ENCODE data around the gene TXNRD2.
"Not testable (repeated sequence)": the region's sequence is repeated elsewhere in the genome, so short reads cannot be mapped to it uniquely, and the experiment has no call there.

The TXNRD2 gene

DNA sequence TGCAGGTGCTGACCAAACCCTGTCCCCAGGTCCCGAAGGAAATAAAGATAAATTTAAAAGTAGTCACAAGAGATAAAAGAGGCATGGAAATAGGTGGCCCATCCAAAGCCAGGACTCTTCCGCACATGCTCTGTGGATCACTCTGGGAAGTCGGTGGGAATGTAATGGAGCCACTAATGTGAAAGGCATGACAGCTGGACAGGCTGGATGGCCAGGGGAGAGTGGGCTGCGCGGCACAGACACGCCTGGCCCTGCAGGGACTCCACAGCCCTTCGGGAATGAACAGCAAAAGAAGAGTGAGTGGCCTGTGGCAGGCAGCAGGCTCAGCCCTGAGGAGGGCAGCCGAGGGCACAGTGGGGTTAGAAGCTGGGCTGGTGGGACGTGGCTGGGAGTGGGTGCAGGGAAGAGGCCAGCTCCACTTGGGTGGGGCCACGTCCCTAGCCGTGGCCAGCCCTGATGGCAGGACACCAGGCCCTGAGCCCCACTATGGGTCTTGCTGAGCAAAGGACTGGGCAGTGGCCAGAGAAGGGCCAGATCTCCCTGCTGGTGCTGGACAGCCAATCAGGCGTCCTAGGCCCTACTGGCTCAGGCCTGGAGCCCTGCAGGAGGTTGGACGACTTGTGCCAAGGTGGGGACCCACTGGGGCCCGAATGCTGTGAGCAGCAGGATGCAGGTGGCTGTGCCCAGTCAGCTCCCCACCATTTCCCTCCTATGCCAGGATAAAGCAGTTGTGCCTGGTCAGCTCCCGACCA, 55.6 kb downstream of the TXNRD2 start:
- no peak for DNase-seq

DNA sequence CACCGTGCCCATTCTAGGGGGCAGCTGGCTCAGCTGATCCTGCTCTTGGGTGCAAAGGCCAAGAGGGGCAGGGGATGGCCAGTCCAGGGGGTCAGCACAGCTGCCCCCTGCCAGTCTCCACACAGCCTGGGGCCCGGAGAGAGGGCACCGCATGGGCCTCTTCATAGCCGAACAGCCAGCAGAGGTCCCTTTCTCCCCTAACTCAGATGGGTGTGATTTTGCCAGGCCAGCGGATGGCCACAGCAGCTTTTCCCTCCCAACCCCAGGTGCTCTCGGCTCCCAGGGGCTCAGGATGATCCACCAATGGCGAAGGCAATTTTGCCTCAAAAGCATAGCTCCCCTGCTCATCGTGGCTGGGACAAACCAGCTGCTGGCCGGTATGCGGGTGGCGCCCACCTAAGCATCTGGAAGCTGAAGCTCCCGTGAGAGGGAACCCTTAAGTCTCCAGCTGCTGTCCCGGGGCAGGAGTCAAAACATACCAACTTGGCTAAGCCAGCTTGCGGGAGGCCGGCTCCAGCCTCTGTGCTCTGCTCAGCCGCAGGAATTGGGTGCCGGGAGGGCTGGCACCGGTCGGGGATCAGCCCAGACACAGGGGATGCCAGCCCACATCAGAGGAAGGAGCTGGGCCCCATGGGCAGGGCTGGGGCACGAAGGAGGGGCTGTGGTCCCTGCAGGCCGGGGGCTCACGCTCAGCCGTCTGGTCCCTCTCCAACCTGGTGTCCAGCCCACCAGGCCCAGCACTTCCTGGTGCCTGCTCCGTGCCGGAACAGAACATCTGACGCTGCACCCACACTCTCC, 56.5 kb downstream of the TXNRD2 start:
- DNase-seq, result no peak

DNA sequence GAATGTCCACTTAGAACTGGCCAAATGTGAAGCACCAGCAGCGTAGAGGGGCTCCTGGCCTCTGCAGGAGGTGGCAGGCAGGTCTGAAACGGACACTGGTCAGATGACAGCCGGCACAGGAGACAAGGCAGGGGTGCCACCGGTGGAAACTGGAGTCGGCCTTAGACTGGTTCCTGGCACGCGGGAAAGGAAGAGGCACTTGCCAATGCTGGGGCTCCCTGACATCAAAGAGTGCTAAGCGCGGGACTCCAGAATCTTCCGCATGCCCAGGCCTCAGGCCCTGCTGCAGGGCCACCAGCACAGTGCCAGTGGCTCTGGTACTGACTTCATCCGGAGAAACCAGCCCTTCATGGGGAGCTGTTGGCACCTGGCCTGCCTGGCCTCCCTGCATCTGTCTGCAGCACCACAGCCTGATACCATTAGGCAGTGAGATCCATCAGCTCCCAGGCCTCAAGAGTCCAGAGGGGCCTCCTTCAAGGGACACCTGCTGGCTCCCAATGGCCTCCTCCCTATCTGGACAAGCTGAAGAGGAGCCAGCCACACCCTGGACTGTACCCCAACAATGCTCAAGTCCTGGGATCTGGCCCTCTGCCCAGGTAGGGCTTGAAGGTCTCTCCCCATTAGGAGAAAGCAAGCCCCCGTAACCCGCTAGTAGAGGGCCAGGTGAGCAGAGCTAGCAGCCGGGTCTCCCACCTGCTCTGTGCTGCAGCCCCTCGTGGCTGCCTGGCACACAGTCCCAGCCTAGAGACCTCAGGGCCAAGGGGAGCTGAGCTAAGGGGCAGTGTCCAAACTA, 57.3 kb downstream of the TXNRD2 start:
- peak; percentile 18 for DNase-seq

DNA sequence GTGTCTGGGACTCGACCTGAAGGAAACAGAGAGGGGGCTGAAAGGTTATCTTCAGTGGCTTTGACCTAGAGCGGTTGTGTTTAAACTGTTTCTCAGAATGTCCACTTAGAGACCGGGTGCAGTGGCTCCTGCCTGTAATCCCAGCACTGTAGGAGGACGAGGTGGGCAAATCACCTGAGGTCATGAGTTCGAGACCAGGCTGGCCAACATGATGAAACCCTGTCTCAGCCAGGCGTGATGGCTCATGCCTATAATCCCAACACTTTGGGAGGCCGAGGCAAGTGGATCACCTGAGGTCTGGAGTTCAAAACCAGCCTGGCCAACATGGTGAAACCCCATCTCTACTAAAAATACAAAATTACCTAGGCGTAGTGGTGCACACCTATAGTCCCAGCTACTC, 58.2 kb downstream of the TXNRD2 start:
- DNase-seq, result not testable (repeated sequence)

DNA sequence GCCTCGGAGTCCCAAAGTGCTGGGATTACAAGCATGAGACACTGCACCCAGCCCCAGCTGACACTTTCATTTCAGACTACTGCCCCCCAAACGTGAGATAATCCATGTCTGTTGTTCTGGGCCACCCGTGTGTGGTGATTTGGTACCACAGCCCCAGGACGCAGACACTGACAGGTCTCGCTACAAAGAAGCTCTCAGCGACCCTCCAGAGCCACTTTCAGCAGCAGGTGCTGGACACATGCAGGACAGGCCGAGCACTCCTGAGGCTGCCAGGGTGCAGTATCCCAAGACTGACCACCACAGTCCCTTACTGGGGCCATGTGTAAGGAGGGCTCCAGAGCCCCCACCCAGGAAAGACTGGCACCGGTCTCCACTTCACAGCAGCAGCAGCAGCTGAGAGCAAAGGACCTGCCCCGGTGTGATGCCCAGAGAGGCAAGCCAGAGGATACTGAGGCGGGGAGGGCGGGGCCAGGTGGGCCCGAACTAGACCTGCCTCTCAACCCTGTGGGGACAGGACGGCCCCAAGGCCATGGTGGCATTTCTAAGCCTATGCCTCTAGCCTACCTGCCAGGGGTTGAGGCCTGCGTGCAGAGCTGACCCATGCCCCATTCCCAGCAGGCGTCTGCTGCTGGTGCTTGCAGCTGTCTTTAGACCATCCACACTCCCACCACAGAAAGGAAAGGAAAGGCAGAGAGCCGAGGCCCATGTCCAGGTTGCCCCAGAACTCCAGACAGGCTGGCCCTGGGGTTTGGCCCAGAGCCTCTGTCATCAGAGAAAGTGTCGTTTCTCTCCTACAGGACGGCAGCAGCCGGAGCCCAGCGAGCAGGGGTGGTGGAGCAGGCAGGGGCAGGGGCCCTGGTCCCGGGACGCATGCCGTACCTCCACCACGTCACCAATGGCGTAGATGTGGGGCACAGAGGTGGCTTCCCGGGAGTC, 58.9 kb downstream of the TXNRD2 start:
- DNase-seq, result no peak

DNA sequence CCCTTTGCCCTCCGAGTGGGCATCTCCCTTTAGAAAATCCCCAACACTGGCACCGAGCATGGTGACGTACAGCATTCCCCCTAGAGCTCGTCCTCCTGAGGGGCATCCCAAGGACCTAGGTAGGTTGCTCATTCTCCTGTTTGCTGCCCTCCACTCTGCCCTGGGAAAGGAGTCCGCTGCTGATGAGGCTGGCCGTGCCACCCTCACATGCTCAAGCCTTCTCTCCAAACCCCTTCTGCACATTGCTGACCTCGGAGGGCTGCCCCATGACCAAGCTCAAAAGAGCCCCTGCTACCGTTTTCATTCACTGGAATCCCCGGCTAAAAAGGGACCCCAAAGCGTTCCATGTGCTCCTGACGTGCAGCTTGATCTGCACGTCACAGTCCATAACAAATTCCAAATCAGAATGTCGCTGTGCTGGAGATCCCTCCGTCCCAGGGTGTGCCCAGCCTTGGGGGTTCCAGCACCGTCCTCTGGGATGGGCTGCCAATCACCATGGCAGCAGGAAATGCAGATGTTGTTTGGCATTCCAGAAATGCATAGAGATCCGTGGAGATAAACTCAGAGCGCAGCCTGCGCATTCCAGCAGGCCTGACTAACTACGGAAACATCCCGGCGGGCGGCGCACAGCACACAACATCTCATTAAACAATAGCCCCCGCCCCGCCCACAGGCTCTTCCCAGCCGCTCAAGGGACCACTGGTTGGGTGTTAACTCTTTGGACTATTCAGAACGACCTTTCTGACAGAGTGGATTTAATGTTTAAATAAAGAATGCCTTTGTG, 60.6 kb downstream of the TXNRD2 start:
- no peak for DNase-seq

DNA sequence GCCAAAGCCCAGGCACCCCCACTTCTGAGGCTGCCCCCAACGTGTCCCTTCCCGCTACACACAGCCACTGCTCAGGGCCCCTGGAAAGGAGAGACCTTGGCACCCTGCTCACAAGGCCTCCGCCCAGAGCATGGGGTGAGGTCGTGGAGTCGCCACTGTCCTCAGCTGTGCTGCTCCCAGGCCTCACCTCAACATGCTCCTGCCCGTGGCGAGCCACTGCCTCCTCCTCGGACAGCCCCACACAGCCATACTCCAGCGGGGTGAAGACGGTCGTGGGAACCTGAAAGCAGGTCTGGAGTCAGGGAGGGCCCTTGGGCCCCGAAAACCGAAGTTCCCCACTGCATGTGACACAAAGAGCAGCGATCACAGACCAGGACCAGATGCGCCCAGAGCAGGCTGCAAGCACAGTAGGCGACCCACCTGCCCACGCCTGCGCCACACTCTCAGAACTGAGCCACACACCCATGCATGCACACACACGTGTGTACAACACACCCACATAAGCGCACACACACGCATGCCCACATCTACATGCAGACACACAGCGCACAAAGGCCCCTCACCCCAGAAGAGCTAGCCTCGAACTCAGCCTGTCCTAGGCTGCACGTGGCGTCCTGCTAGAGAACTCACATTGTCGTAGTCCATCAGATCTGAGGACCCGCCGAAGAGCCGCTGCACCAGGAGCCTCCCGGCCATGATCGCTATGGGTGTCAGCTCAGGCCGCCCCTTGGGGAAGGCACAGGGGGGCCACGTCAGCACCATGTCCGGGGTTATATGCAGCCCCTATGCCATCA, 61.4 kb downstream of the TXNRD2 start:
- DNase-seq, result no peak

DNA sequence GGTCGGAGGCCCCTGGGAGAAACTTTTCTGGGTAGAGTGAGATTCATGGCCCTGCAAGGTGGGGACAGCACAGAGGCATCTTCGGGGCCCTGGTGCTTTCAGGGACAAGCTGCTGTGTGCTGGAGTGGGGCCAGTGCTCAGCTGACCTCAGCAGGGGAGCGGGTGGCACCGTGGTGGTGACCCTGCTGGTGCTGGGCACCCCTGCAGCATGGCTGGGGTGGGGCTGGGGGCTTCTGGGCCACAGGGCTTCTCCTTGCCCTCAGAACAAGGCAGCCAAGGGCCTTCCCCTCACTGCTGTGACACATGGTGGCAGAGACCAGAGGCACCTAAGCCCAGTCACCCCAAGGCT, 62.0 kb downstream of the TXNRD2 start:
- no peak for DNase-seq

DNA sequence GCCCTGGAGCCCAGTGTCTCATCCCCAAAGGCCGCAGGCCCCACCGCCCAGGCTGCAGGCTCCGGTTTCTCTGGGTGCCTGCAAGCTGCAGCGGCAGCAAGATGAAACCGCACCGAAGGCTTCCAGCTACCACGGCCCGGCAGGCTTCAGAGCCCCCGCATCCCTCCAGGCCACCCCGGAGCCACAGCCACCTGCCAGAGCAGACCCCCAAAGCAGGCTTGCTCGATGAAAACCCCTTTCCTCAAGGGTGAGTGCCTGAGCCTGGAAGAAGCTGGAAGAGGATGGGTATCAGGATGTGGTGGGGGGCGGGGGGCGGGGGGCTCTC, 62.4 kb downstream of the TXNRD2 start:
- no peak for DNase-seq

DNA sequence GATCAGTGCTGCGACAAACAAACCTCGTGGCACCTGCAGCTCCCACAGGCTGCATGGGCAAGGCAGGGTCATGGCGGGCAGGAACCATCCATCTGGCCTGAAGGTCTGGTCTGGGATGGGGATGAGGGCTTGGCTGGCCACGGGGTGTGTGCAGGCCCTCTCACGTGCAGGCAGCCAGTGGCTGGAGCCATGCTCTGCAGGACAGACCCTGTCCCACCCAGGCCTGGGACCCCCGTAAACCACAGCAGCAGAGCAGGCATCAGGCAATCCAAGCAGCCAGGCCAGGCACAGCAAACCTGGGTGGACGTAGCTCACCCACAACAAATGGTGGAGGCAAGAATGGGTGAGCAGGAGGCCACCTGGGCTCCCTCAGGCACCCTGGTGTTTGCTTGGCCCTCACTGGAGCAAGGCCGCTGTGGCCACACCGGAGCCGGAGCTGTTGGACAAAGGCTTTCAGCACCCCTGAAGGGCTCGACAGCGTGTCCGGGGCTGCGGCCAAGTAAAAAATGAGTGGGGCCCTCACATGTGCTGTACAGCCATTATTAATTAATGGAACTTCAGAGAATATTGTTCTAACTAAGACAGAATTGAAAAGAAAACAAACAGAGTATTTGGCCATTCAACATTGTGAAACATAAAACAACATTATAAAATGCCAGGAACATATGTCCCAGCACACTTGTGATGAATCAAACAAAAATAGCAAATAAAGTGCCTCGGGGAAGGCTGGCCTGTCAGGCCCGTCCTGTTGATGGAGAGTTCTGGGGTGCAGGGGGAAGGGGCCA, 63.0 kb downstream of the TXNRD2 start:
- DNase-seq, result no peak

DNA sequence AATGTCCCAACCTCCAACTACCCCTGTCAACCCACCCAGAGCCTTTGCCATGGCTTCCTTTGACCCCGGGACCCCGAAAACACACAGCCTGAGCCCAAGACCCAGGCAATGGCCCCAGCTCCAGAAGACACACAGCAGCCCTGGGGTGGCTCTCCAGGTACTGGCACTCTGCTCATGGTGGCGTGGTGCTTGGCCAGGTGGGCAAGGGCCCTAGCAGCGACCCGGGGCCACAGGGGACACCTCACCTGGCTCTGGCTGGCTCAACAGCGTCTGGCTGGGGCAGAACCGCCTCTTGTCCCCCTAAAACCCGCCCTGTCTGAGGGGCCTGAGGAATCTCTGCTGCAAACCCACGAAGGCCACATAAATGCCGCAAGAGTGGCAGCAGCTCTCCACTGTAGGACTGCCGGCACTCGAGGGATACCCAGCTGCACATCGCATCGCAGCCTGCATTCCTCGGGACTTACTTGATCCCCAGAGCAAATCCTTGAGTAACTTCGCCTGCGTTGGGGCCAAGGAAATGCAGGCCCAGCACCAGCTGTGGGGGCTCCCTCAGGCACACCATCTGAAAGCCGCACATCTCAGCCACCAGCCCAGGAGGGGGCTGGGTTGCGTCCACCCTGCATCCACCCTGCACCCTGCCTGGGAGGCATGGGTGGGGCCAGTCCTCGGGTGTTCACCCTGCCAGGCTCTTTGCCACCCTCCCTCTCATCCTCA, 63.8 kb downstream of the TXNRD2 start:
- no peak for DNase-seq

DNA sequence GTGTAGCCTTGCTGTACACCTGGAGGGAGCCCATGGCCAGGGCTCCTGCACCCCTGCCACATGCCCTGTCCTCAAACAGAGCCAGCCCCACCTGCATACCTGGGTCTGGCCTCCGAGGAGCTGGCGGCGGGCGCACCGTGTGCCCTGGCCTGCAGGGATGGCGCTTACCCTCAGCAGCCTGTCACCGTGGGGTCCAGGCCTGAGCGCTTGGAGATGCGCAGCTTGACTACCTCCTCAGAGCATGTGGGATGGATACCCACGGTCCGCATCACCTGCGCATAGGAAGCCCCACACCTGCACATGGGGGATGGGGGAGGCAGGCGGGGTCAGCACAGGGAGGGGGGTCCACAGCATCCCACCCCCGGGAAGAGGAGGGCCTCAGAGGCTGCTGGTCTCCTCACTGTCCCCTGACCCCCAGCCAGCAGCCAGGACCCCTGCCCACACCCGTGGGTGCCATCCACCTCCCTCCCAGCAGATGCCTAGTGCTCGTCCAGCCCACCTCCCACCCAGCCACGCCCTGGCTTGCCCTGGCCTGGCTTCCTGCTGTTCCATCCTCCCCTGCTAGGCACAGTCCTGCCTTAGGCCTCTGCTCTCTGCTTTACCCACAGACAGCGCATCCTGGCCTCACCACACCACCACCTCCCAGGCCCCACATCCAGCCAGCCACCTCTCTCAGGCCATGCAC, 64.5 kb downstream of the TXNRD2 start:
- DNase-seq, result no peak

DNA sequence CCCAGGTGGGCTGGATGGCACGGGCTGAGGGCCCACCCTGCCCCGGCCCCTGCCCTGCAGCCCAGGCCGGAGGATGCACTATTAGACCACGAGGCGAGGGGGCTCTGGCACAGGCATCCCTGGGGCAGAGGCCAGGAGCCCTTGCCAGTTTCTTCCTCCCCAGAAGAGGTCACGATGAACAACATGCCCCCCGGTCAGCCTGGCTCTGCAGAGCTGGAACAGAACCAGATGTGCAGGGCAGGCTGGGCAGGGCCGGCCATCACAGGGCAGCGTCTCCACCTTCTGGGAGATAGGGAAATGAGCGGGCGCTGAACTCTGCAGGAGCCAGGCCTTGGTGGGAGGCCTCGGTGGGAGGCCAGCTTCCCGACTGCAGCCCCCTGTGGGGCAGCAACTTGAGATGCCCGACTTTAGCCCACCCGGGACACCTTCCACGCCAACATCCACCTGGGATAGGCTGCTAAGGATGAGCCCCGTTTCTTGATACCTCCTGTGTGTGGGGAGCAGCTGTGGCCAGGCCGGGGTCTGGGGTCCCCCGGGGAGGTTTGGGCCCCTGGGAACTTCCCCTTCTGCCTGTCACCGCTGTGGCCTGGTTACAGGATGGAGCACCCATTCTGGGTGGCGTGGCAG, 65.2 kb downstream of the TXNRD2 start:
- DNase-seq, result no peak

DNA sequence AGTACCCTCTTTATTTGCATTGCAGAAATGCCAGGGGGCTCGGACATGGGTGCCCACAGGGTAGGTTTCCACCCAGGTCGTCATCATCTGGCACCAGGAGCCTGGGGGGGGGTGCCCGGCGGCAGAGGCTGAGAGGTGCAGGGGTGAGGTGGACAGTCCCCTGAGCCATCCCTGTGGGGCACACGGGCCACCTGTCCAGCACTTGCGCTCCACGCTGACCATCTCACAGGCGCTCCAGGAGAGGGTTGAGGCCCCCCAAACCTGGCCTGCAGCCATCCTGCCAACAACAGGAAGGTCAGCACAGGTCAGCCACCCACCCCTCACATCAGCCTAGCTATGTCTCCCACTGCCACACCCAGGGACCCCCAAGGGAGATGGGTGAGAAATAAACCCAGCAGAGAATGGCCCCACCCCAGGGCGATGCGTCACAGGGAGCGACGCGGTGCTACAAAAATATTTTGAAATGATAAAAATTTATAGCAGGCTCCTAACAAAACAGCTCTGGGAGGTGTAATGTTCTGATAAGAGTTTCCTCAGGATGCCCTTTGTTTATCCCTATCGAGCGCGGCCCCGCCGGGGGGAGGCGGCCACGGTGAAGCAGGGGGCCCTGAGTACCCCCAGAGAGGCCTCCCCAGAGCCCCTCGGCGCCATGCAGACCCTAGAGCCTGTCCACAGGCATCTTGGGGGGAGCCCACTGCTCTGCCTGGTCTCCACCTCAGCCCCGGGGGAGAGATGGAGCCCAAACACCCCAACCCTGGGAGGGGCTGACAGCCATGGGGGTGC, 65.9 kb downstream of the TXNRD2 start:
- DNase-seq, result no peak

DNA sequence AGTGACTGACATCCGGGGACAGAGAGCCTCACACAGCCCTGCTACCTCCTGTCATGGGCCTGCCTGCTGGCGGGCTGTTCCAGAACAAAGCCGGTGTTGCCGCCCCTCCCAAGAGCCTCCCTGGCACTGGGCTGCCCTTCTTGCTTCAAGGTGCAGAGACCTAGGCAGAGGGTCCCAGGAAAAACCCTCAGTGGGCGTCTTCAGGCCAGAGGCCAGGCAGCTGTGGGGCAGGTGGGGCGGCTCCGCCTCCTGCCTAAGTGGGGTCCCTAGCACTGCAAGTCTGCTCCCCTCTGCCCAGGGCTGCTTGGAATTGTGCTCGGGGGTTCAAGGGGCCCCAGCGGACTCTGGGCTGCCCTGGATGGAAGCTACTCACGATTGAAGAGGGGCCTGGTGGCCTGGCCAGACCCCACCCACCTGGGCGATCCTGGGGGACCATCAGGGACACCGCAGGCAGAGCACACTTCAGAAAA, 66.5 kb downstream of the TXNRD2 start:
- DNase-seq, result no peak

DNA sequence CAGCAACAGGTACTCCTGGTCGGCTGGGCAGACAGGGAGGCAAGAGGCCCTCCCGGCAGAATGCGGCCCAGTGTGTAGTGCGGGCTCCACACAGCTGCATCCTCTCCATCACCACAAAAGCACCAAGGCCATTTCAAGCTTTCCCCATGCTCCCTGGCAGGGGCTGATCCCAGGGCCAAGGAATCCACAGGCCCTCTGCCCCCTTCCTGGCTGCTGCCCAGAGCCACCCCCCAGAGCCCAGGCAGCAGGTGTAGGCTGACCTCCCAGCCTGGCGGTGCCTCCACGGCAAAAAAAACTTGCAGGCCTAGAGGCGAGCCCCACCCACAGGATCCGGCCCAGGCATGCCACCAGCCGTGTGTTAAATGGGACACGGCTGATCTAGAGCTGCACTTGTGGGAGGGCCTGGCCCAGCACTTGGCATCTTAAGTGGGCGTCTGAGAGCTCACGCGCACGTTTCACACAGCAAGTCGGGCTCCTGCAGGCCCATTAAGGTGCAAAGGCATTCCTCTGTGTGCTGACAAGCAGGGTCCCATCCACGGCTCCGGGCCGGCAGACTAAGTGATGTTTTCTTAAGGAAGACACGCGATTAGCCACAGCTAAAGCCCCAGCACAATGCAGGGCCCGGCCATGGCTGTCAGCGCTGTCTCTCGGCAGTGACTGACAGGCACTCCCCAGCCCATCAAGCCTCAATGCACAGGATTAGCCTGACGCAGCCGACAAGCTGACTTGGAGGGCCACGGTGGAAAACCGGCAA, 67.1 kb downstream of the TXNRD2 start:
- no peak for DNase-seq

DNA sequence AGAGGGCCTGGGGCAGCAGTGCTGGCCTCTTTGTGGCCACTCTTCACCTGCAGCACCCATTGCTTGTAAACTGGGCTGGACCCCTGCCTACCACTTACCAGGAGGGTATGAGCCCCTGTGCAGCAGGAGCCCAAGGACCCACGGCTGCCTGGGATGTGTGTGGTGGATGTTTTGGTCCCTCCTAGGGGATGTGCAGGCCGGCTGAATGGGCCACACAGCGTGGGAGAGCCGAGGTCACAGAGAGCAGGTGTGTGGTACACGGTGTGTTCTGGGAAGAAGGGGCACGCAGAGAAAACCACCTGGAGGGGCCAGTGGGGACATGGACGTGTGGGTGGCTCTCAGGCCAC, 67.7 kb downstream of the TXNRD2 start:
- no peak for DNase-seq

Data from NCI-H1092 treated with DMSO at 0.1 percent for 48 hours (cell line).